ENCODE data around the gene RALY.

DNA sequence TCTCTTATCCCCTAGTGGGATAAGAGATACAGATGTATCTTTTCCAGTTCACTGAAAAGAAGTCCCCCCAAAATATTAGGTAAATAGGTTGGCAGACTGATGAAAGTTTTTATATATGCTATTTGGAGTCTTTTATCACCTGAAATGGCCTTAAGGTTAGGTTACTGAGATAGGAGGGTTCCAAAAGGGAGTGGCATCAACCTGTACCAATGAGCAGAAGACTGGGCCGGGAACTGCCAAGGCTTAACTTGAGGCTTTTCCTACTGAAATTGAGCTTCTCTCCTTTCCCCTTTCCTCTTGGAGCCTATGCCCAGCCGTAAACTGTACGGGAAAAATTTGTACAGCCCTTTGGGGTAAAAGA, 76.3 kb downstream of the RALY start:
- TF ChIP-seq CTCF (IDR thresholded peaks at IDR 0.05; ENCODE audit: low read depth, low read length, poor library complexity, severe bottlenecking) (no peak), EZH2phosphoT487 (IDR thresholded peaks at IDR 0.05; ENCODE audit: borderline replicate concordance, low read length) (no peak)

Data from DOHH2 (cell line).